ENCODE results near the gene FBXO45. TPM values are rescaled to one million over a fixed set of nuclear protein-coding genes. Genes with fewer than 3 reads are reported as not detected.

The FBXO45 gene
- total and polyA plus RNA-seq, 9 of the 15 experiments (the other 6 are each of a cell fraction or from before 2014, with no cell fraction given): 15.2 to 52.8 (median 37.0) TPM

DNA sequence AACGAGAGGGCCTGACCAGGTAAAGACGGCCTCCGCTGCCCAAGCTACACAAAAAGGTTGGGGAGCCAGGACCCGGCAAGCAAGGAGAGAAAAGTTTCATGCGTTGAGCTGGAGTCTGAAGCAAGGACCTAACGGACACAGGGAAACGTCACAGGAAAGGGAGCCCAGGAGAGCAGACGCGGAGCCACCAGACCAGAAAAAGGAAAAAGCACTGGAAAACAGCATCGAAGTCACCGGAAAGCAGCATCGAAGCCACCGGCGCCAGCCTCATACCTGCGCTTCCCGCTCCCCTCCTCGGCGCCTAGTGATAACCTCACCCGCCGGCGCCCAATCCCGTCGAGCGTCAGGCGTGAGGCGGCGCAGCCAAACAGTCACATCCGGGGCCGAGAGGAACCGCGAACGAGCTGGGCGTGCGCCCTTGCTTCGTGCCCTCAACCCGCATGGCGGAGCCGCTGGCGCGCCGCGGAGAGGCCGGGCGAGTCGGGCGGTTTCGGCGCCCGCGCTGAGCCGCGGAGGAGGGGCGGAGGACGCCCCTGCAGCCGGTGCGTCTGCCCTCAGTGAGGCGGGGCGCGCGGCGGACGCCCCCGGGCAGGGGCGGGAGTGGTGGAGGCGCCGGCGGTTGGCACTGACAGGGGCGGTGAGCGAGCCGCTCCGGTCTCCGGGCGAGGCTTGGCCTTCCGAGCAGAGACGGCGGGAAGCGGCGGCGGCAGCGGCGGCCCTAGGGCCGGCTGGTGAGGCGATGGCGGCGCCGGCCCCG lies at the start of gene FBXO45, which contains the start of gene WDR53 (continued):
- no peak for TF ChIP-seq MTF1 (CRISPR knock-in tag; IDR thresholded peaks at IDR 0.05; ENCODE audit: borderline replicate concordance)
- no peak for TF ChIP-seq ZNF57 (CRISPR knock-in tag; IDR thresholded peaks at IDR 0.05)
- no peak for TF ChIP-seq ZNF76 (CRISPR knock-in tag; IDR thresholded peaks at IDR 0.05; ENCODE audit: borderline replicate concordance)
- TF ChIP-seq JUNB (CRISPR knock-in tag; conservative IDR thresholded peaks at IDR 0.05): no peak
- no peak for TF ChIP-seq HMG20B (CRISPR knock-in tag; IDR thresholded peaks at IDR 0.05)
- TF ChIP-seq, protein P1, sequence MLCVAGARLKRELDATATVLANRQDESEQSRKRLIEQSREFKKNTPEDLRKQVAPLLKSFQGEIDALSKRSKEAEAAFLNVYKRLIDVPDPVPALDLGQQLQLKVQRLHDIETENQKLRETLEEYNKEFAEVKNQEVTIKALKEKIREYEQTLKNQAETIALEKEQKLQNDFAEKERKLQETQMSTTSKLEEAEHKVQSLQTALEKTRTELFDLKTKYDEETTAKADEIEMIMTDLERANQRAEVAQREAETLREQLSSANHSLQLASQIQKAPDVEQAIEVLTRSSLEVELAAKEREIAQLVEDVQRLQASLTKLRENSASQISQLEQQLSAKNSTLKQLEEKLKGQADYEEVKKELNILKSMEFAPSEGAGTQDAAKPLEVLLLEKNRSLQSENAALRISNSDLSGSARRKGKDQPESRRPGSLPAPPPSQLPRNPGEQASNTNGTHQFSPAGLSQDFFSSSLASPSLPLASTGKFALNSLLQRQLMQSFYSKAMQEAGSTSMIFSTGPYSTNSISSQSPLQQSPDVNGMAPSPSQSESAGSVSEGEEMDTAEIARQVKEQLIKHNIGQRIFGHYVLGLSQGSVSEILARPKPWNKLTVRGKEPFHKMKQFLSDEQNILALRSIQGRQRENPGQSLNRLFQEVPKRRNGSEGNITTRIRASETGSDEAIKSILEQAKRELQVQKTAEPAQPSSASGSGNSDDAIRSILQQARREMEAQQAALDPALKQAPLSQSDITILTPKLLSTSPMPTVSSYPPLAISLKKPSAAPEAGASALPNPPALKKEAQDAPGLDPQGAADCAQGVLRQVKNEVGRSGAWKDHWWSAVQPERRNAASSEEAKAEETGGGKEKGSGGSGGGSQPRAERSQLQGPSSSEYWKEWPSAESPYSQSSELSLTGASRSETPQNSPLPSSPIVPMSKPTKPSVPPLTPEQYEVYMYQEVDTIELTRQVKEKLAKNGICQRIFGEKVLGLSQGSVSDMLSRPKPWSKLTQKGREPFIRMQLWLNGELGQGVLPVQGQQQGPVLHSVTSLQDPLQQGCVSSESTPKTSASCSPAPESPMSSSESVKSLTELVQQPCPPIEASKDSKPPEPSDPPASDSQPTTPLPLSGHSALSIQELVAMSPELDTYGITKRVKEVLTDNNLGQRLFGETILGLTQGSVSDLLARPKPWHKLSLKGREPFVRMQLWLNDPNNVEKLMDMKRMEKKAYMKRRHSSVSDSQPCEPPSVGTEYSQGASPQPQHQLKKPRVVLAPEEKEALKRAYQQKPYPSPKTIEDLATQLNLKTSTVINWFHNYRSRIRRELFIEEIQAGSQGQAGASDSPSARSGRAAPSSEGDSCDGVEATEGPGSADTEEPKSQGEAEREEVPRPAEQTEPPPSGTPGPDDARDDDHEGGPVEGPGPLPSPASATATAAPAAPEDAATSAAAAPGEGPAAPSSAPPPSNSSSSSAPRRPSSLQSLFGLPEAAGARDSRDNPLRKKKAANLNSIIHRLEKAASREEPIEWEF (CRISPR knock-in tag; IDR thresholded peaks at IDR 0.05): no peak
- peak; percentile 83 for TF ChIP-seq HLTF (IDR thresholded peaks at IDR 0.05)
- TF ChIP-seq, protein P2, sequence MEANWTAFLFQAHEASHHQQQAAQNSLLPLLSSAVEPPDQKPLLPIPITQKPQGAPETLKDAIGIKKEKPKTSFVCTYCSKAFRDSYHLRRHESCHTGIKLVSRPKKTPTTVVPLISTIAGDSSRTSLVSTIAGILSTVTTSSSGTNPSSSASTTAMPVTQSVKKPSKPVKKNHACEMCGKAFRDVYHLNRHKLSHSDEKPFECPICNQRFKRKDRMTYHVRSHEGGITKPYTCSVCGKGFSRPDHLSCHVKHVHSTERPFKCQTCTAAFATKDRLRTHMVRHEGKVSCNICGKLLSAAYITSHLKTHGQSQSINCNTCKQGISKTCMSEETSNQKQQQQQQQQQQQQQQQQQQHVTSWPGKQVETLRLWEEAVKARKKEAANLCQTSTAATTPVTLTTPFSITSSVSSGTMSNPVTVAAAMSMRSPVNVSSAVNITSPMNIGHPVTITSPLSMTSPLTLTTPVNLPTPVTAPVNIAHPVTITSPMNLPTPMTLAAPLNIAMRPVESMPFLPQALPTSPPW (CRISPR knock-in tag; IDR thresholded peaks at IDR 0.05): peak; percentile 56; the same call in 1 of the 2 replicates
- TF ChIP-seq ZNF3 (CRISPR knock-in tag; IDR thresholded peaks at IDR 0.05): no peak
- peak; percentile 86; the same call in 1 of the 2 replicates for TF ChIP-seq ESRRA (IDR thresholded peaks at IDR 0.05; ENCODE audit: borderline replicate concordance, low read depth)
- TF ChIP-seq, protein P3, sequence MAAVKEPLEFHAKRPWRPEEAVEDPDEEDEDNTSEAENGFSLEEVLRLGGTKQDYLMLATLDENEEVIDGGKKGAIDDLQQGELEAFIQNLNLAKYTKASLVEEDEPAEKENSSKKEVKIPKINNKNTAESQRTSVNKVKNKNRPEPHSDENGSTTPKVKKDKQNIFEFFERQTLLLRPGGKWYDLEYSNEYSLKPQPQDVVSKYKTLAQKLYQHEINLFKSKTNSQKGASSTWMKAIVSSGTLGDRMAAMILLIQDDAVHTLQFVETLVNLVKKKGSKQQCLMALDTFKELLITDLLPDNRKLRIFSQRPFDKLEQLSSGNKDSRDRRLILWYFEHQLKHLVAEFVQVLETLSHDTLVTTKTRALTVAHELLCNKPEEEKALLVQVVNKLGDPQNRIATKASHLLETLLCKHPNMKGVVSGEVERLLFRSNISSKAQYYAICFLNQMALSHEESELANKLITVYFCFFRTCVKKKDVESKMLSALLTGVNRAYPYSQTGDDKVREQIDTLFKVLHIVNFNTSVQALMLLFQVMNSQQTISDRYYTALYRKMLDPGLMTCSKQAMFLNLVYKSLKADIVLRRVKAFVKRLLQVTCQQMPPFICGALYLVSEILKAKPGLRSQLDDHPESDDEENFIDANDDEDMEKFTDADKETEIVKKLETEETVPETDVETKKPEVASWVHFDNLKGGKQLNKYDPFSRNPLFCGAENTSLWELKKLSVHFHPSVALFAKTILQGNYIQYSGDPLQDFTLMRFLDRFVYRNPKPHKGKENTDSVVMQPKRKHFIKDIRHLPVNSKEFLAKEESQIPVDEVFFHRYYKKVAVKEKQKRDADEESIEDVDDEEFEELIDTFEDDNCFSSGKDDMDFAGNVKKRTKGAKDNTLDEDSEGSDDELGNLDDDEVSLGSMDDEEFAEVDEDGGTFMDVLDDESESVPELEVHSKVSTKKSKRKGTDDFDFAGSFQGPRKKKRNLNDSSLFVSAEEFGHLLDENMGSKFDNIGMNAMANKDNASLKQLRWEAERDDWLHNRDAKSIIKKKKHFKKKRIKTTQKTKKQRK (IDR thresholded peaks at IDR 0.05; ENCODE audit: borderline replicate concordance, low read depth, low read length): no peak
- TF ChIP-seq ZNF140 (CRISPR knock-in tag; IDR thresholded peaks at IDR 0.05): no peak
- peak; percentile 91 to 99 (median 98) for TF ChIP-seq YY1 (IDR thresholded peaks at IDR 0.05; ENCODE audit: borderline replicate concordance in 1 of 3, control insufficient read depth in 1 of 3, extremely low read depth in 1 of 3, insufficient read depth in 3 of 3, insufficient read length in 1 of 3, insufficient replicate concordance in 2 of 3, low read depth in 1 of 3, low read length in 2 of 3)
- no peak for TF ChIP-seq ZNF347 (CRISPR knock-in tag; IDR thresholded peaks at IDR 0.05; ENCODE audit: low read depth)
- TF ChIP-seq XRCC4 (IDR thresholded peaks at IDR 0.05; ENCODE audit: extremely low read depth, insufficient read depth, insufficient read length): no peak
- TF ChIP-seq SMARCC2 (IDR thresholded peaks at IDR 0.05; ENCODE audit: low read depth): no peak
